Thoracic aorta (tissue), 2 donors: ENCODE measurements around the gene CACNA1H. TPM values are rescaled to one million over a fixed set of nuclear protein-coding genes. Genes with fewer than 3 reads are reported as not detected.
"Not testable (repeated sequence)": the region's sequence is repeated elsewhere in the genome, so short reads cannot be mapped to it uniquely, and the experiment has no call there.

Experiments used
- ATAC-seq: fragments of 150-250 bp; one replicate; pipeline ENCODE4 v1.8.0; 2017; ENCODE audit warnings: low read depth; ENCODE audit not compliant: insufficient number of reproducible peaks, low FRiP score
- DNase-seq: peaks from one replicate; pipeline ENCODE4 v3.0.0-alpha.2; 2020; ENCODE audit warnings: low spot score
- H3K27ac ChIP-seq, 2 donors: fragments of 200-600 bp; sonication (generic); 1 replicate in 1 of 2; 2 replicates in 1 of 2; pipeline ENCODE4 v1.5.1; 2016; ENCODE audit warnings: mild to moderate bottlenecking in 2 of 2, moderate library complexity in 2 of 2
- H3K27me3 ChIP-seq: fragments of 200-600 bp; sonication (generic); replicated peaks from 2 replicates; pipeline ENCODE4 v1.6.0; 2016; ENCODE audit warnings: mild to moderate bottlenecking; ENCODE audit not compliant: insufficient read depth
- H3K36me3 ChIP-seq: fragments of 200-600 bp; sonication (generic); one replicate; pipeline ENCODE4 v1.5.1; 2016
- H3K4me1 ChIP-seq, 2 donors: fragments of 200-600 bp; sonication (generic); 1 replicate in 1 of 2; 2 replicates in 1 of 2; pipeline versions ENCODE4 v1.5.1 to v1.6.0; 2016; ENCODE audit warnings: low read depth in 2 of 2, mild to moderate bottlenecking in 1 of 2; ENCODE audit not compliant: control insufficient read depth in 1 of 2
- H3K4me3 ChIP-seq: fragments of 200-600 bp; sonication (generic); 2 replicates; pipeline ENCODE4 v1.5.1; 2016; ENCODE audit warnings: mild to moderate bottlenecking
- H3K9me3 ChIP-seq: fragments of 200-600 bp; sonication (generic); 2 replicates; pipeline ENCODE4 v1.5.1; 2016
- CTCF ChIP-seq: fragments of 200-600 bp; sonication (generic); IDR thresholded peaks from one replicate; pipeline ENCODE4 v1.5.1; 2019; ENCODE audit warnings: antibody characterized with exemption
- total RNA-seq, 2 donors: library from RNA; depleted of rRNA; stranded (reverse); fragments of >200 nt; gene quantifications; one replicate each; pipeline versions ENCODE4 v1.1.0 to v1.2.3, GENCODE V29; 2016

Gene CACNA1H
- total RNA-seq, 2 donors from 2014 or later: 14.7 to 33.0 TPM

- Histone ChIP-seq H3K27me3 (no peaks in the 10 kb centered on the region), H3K4me3 (no peak overlapping the region), H3K27ac (no peak overlapping the region), H3K9me3 (no peaks in the 10 kb centered on the region), H3K36me3 (no peaks in the 10 kb centered on the region), H3K4me1 (no peaks in the 10 kb centered on the region)
- ATAC-seq: no peak
- DNase-seq: no peak
- TF ChIP-seq CTCF: no peak
These were observed 43.6 kb downstream of the CACNA1H start for GRCh38 chr16:1196494-1196893.

GRCh38 chr16:1197237-1197866 is 44.4 kb downstream of the CACNA1H start:
- no peaks in the 10 kb centered on the region for H3K9me3 ChIP-seq
- TF ChIP-seq CTCF: no peak
- H3K27ac ChIP-seq: no peak overlapping the region
- no peak overlapping the region for H3K4me3 ChIP-seq
- ATAC-seq (no peak), DNase-seq (no peak)
- no peaks in the 10 kb centered on the region for H3K27me3 ChIP-seq
- no peaks in the 10 kb centered on the region for H3K36me3 ChIP-seq
- H3K4me1 ChIP-seq: no peaks in the 10 kb centered on the region

- Histone ChIP-seq H3K4me3 (no peak overlapping the region), H3K27ac (no peak overlapping the region), H3K27me3 (no peaks in the 10 kb centered on the region), H3K4me1 (no peaks in the 10 kb centered on the region), H3K36me3 (no peaks in the 10 kb centered on the region), H3K9me3 (no peaks in the 10 kb centered on the region)
- TF ChIP-seq CTCF: no peak
- ATAC-seq: no peak
- no peak for DNase-seq
These were observed 45.3 kb downstream of the CACNA1H start for GRCh38 chr16:1198194-1198593.

GRCh38 chr16:1198671-1199346 is 45.9 kb downstream of the CACNA1H start:
- H3K27ac ChIP-seq, H3K4me1 ChIP-seq, ATAC-seq, H3K36me3 ChIP-seq, H3K27me3 ChIP-seq, H3K4me3 ChIP-seq, DNase-seq, H3K9me3 ChIP-seq: not testable (repeated sequence)

GRCh38 chr16:1199347-1200013 is 46.6 kb downstream of the CACNA1H start:
- no peak for TF ChIP-seq CTCF
- ATAC-seq (no peak), DNase-seq (no peak)
- no peaks in the 10 kb centered on the region for H3K27me3 ChIP-seq
- no peak overlapping the region for H3K4me3 ChIP-seq
- H3K9me3 ChIP-seq: no peaks in the 10 kb centered on the region
- H3K36me3 ChIP-seq: no peaks in the 10 kb centered on the region
- no peaks in the 10 kb centered on the region for H3K4me1 ChIP-seq
- no peak overlapping the region for H3K27ac ChIP-seq
